Spleen (tissue), 11 donors: ENCODE data around the gene NOD2. TPM values are rescaled to one million over a fixed set of nuclear protein-coding genes. Genes with fewer than 3 reads are reported as not detected.

ENCODE experiments used
- DNase-seq: peaks from one replicate; pipeline ENCODE4 v3.0.0-alpha.2; 2020
- H3K27ac ChIP-seq, 8 donors: fragments of 200-600 bp; sonication (generic) in 7 of 8; 1 replicate in 4 of 8; 2 replicates in 4 of 8; pipeline versions ENCODE4 v1.5.0 to v1.8.0; 2016 to 2021; ENCODE audit warnings: inconsistent platforms in 4 of 8, mild to moderate bottlenecking in 4 of 8, moderate library complexity in 1 of 8
- H3K27me3 ChIP-seq, 7 donors: fragments of 200-600 bp; sonication (generic) in 6 of 7; replicated peaks in 1 of 7; 1 replicate in 4 of 7; 2 replicates in 3 of 7; pipeline versions ENCODE4 v1.5.0 to v1.8.0; 2016 to 2021; ENCODE audit warnings: inconsistent platforms in 3 of 7, mild to moderate bottlenecking in 1 of 7
- H3K36me3 ChIP-seq, 6 donors: fragments of 200-600 bp; sonication (generic) in 5 of 6; 1 replicate in 4 of 6; 2 replicates in 2 of 6; pipeline versions ENCODE4 v1.5.0 to v1.8.0; 2016 to 2021; ENCODE audit warnings: inconsistent platforms in 2 of 6
- H3K4me1 ChIP-seq, 6 donors: fragments of 200-600 bp; sonication (generic) in 5 of 6; 1 replicate in 3 of 6; 2 replicates in 3 of 6; pipeline versions ENCODE4 v1.5.0 to v1.8.0; 2016 to 2021; ENCODE audit warnings: inconsistent platforms in 3 of 6
- H3K4me3 ChIP-seq, 8 donors: fragments of 200-600 bp; sonication (generic) in 7 of 8; 1 replicate in 4 of 8; 2 replicates in 4 of 8; pipeline versions ENCODE4 v1.5.0 to v1.8.0; 2016 to 2021; ENCODE audit warnings: inconsistent platforms in 4 of 8, mild to moderate bottlenecking in 4 of 8, moderate library complexity in 2 of 8
- H3K9me3 ChIP-seq, 8 donors: fragments of 200-600 bp; sonication (generic) in 7 of 8; 1 replicate in 4 of 8; 2 replicates in 4 of 8; pipeline versions ENCODE4 v1.5.0 to v1.8.0; 2016 to 2021; ENCODE audit warnings: inconsistent platforms in 4 of 8
- CTCF ChIP-seq, 11 experiments: fragments of 200-600 bp in 7 of 11; fragments of 450-650 bp in 4 of 11; sonication (generic) in 4 of 11; IDR thresholded peaks in 8 of 11; conservative IDR thresholded peaks in 3 of 11; 1 replicate in 7 of 11; 2 replicates in 4 of 11; pipeline versions ENCODE4 v1.4.0 to v1.8.0; 2016 to 2021; ENCODE audit warnings: antibody characterized with exemption in 11 of 11, inconsistent platforms in 4 of 11, mild to moderate bottlenecking in 1 of 11
- POLR2A ChIP-seq, 3 donors: fragments of 450-650 bp; IDR thresholded peaks; one replicate each; pipeline ENCODE4 v1.5.1; 2017; ENCODE audit warnings: antibody characterized with exemption in 3 of 3, mild to moderate bottlenecking in 1 of 3
- POLR2AphosphoS5 ChIP-seq, 3 donors: sonication (generic); formaldehyde crosslinking; IDR thresholded peaks; one replicate each; pipeline ENCODE4 v1.5.1; 2017; ENCODE audit warnings: antibody characterized with exemption in 3 of 3
- whole genome bisulfite sequencing, 5 donors: extraction: QIAGEN DNeasy Blood & Tissue Kit in 3 of 5; methylation state at CpG; one replicate each; pipeline versions ENCODE4 v1.1.5 to v1.1.7; 2013 to 2018; 5-methylcytosine and 5-hydroxymethylcytosine counted together
- intact Hi-C: fragments of 100-400 bp; cut with DNase I; formaldehyde crosslinking; loops from one replicate; pipeline ENCODE4 v1.15.0; 2023; ENCODE audit warnings: low total_unique reads
- polyA plus RNA-seq, 3 donors: library from polyadenylated mRNA; stranded (reverse); fragments of 200-250 nt; gene quantifications; one replicate each; pipeline ENCODE4 v1.2.1, GENCODE V29; 2013
- total RNA-seq, 7 donors: library from RNA; depleted of rRNA in 3 of 7; stranded (reverse); fragments of >200 nt in 3 of 7; fragmentation: NEBNext Ultra II Directional in 4 of 7; extraction: Animal tissue kit (Norgen Biotek cat#: 25700) in 4 of 7; gene quantifications; one replicate each; pipeline versions ENCODE4 v1.1.0 to v1.2.1, GENCODE V29; 2016 to 2021
- donor health status: healthy with polysubstance abuse.
- donor health status: DM: no; HTN: no; CAD: no; lungs with moderate emphysema.
- donor health status: DM: no; HTN: no; CAD: no.
- donor health status: Bipolar disorder and iron deficiency.
- donor health status: healthy.
- donor health status: DM: no; HTN: no; CAD: no.
- donor health status: DM: yes; HTN: yes; CAD: no.

Gene NOD2
- total and polyA plus RNA-seq, 10 donors: 0.41 to 23.2 (median 9.5) TPM

GRCh38 chr16:50771366-50771765 lies 78.0 kb downstream of the NOD2 start:
- Histone ChIP-seq H3K4me3 (no peak overlapping the region), H3K4me1 (peaks cover 0 to 69% (median 6%) of the 10 kb centered on the region in 6 donors), H3K36me3 (peaks cover 0 to 82% (median 20%) of the 10 kb centered on the region in 6 donors), H3K27ac (no peak overlapping the region), H3K27me3 (no peaks in the 10 kb centered on the region), H3K9me3 (peaks cover 0 to 13% (median 4%) of the 10 kb centered on the region in 8 donors)
- 94 to 98% (median 94%) methylated on average over 3 of the region's 3 CpGs for WGBS, 5 donors
- intact Hi-C loops: no loop called here
- TF ChIP-seq POLR2A (IDR thresholded peaks at IDR 0.05): no peak
- no peak for TF ChIP-seq CTCF (IDR thresholded peaks at IDR 0.05 in 8 of 11, conservative IDR thresholded peaks at IDR 0.05 in 3 of 11)
- TF ChIP-seq POLR2AphosphoS5 (IDR thresholded peaks at IDR 0.05): no peak
- no peak for DNase-seq

DNA sequence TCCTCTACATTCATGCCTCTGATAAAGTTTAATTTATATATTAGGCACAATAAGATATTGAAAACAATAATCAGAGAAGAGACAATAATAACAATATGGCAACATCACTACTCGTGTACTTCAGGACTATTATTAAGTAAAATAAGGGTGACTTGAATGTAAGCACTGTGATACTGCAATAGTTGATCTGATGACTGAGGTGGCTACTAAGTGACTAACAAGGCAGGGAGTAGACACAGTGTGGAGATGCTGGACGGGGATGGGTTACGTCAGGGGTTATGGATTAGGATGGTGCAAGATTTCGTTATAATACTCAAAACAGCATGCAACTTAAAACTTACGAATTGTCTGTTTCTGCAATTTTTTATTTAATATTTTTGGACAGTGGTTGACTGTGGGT lies 81.0 kb downstream of the NOD2 start:
- 81 to 95% (median 90%) methylated on average over 5 of the region's 5 CpGs for WGBS, 5 donors
- H3K4me3 ChIP-seq: no peak overlapping the region
- intact Hi-C loops: no loop called here
- no peaks in the 10 kb centered on the region for H3K27me3 ChIP-seq
- peaks cover 0 to 88% (median 31%) of the 10 kb centered on the region in 6 donors for H3K36me3 ChIP-seq
- H3K9me3 ChIP-seq: no peaks in the 10 kb centered on the region
- no peak overlapping the region for H3K27ac ChIP-seq
- H3K4me1 ChIP-seq: peaks cover 0 to 53% (median 2%) of the 10 kb centered on the region in 6 donors
- TF ChIP-seq POLR2AphosphoS5 (IDR thresholded peaks at IDR 0.05) (no peak), POLR2A (IDR thresholded peaks at IDR 0.05) (no peak), CTCF (IDR thresholded peaks at IDR 0.05 in 8 of 11, conservative IDR thresholded peaks at IDR 0.05 in 3 of 11) (no peak)
- DNase-seq: no peak

DNA sequence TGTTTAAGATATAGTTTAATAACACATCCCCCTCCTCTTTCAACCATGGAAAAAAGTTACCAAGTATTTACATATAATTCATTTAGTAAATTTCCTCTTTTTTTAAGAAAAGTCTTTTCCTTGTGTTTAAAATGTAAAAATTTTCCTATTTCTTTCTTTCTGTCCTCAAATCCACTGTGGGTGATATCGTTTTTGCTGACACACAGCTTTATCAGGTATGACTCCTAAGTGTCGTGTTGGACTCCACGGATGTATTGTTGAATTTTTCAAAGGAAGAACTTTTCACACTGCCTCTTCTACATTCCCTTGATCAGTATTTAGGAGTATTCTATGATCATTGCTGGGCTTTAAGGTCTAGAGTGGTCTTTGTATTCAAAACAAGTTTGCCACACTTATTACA lies 81.6 kb downstream of the NOD2 start:
- TF ChIP-seq POLR2A (IDR thresholded peaks at IDR 0.05) (no peak), POLR2AphosphoS5 (IDR thresholded peaks at IDR 0.05) (no peak), CTCF (IDR thresholded peaks at IDR 0.05 in 8 of 11, conservative IDR thresholded peaks at IDR 0.05 in 3 of 11) (no peak)
- 86 to 93% (median 89%) methylated on average over 3 of the region's 3 CpGs for WGBS, 5 donors
- H3K4me1 ChIP-seq: peaks cover 0 to 47% (median 2%) of the 10 kb centered on the region in 6 donors
- peaks cover 0 to 88% (median 32%) of the 10 kb centered on the region in 6 donors for H3K36me3 ChIP-seq
- no peaks in the 10 kb centered on the region for H3K27me3 ChIP-seq
- intact Hi-C loops: no loop called here
- DNase-seq: no peak
- no peak overlapping the region for H3K27ac ChIP-seq
- no peak overlapping the region for H3K4me3 ChIP-seq
- no peaks in the 10 kb centered on the region for H3K9me3 ChIP-seq

GRCh38 chr16:50776037-50776436 lies 82.6 kb downstream of the NOD2 start:
- Histone ChIP-seq H3K27me3 (no peaks in the 10 kb centered on the region), H3K9me3 (no peaks in the 10 kb centered on the region), H3K4me1 (peaks cover 0 to 50% (median 2%) of the 10 kb centered on the region in 6 donors), H3K27ac (no peak overlapping the region), H3K4me3 (no peak overlapping the region), H3K36me3 (peaks cover 0 to 88% (median 38%) of the 10 kb centered on the region in 6 donors)
- TF ChIP-seq CTCF (IDR thresholded peaks at IDR 0.05 in 8 of 11, conservative IDR thresholded peaks at IDR 0.05 in 3 of 11) (no peak), POLR2AphosphoS5 (IDR thresholded peaks at IDR 0.05) (no peak), POLR2A (IDR thresholded peaks at IDR 0.05) (no peak)
- intact Hi-C loops: no loop called here
- 85 to 95% (median 89%) methylated on average over 1 of the region's 1 CpG for WGBS, 5 donors
- DNase-seq: no peak
